Upper lobe of right lung (tissue), 1 donor: ENCODE results near the gene SHFL. TPM values are rescaled to one million over a fixed set of nuclear protein-coding genes. Genes with fewer than 3 reads are reported as not detected.

Experiments
- ATAC-seq: fragments of 200-7000 bp; cut with Tn5 transposase; one replicate; pipeline ENCODE4 v1.9.1; 2020; ENCODE audit warnings: mild to moderate bottlenecking, moderate library complexity
- DNase-seq: peaks from one replicate; pipeline ENCODE4 v3.0.0-alpha.2; 2020
- H3K27ac ChIP-seq: fragments of 200-600 bp; one replicate; pipeline ENCODE4 v1.8.0; 2022
- H3K27me3 ChIP-seq: fragments of 200-600 bp; one replicate; pipeline ENCODE4 v1.8.0; 2022; ENCODE audit warnings: mild to moderate bottlenecking
- H3K36me3 ChIP-seq: fragments of 200-600 bp; one replicate; pipeline ENCODE4 v1.8.0; 2022
- H3K4me1 ChIP-seq: fragments of 200-600 bp; one replicate; pipeline ENCODE4 v1.8.0; 2022
- H3K4me3 ChIP-seq: fragments of 200-600 bp; one replicate; pipeline ENCODE4 v1.8.0; 2022; ENCODE audit warnings: mild to moderate bottlenecking
- H3K9me3 ChIP-seq: fragments of 200-600 bp; one replicate; pipeline ENCODE4 v1.8.0; 2022
- CTCF ChIP-seq: fragments of 200-600 bp; IDR thresholded peaks from one replicate; pipeline ENCODE4 v1.8.0; 2022; ENCODE audit warnings: antibody characterized with exemption
- intact Hi-C: fragments of 100-400 bp; cut with DNase I; formaldehyde crosslinking; loops from one replicate; pipeline ENCODE4 v1.11.0; 2022
- total RNA-seq: library from RNA; stranded (reverse); fragmentation: NEBNext Ultra II Directional; extraction: Animal tissue kit (Norgen Biotek cat#: 25700); gene quantifications from one replicate; pipeline ENCODE4 v1.2.1, GENCODE V29; 2021
- donor health status: DM: no; HTN: yes; CAD: no; lungs with severe emphysema.

SHFL gene
- total RNA-seq, 1 donor from 2014 or later: 52.0 TPM

GRCh38 chr19:10106100-10106936 is 20.2 kb downstream of the SHFL start, which contains the start of gene PPAN:
PPAN (plus strand) TSS chr19:10106362; CDS start chr19:10106395, 33 bp downstream.
- Histone ChIP-seq H3K4me1 (peaks cover 18% of the 10 kb centered on the region), H3K4me3 (peak within 1 kb of the TSS; percentile 94), H3K9me3 (no peaks in the 10 kb centered on the region), H3K27me3 (no peaks in the 10 kb centered on the region), H3K27ac (peak within 1 kb of the TSS; percentile 87), H3K36me3 (peaks cover 41% of the 10 kb centered on the region)
- TF ChIP-seq CTCF: no peak
- DNase-seq: peak; percentile 98
- ATAC-seq: peak; percentile 97
- intact Hi-C loops: loop anchor here (10.0 kb wide), 1 partner anchor 182 kb away; no protein-coding TSS in a partner anchor

GRCh38 chr19:10107254-10107653 is 21.1 kb downstream of the SHFL start:
- Histone ChIP-seq H3K9me3 (no peaks in the 10 kb centered on the region), H3K36me3 (peaks cover 42% of the 10 kb centered on the region), H3K27ac (no peak overlapping the region), H3K4me3 (peak overlapping the region; percentile 94), H3K4me1 (peaks cover 25% of the 10 kb centered on the region), H3K27me3 (no peaks in the 10 kb centered on the region)
- ATAC-seq (no peak), DNase-seq (no peak)
- intact Hi-C loops: loop anchor here (10.0 kb wide), 1 partner anchor 182 kb away; no protein-coding TSS in a partner anchor
- TF ChIP-seq CTCF: no peak

- Histone ChIP-seq H3K4me3 (no peak overlapping the region), H3K27me3 (no peaks in the 10 kb centered on the region), H3K27ac (no peak overlapping the region), H3K9me3 (no peaks in the 10 kb centered on the region), H3K36me3 (peaks cover 42% of the 10 kb centered on the region), H3K4me1 (peaks cover 32% of the 10 kb centered on the region)
- ATAC-seq (no peak), DNase-seq (no peak)
- intact Hi-C loops: loop anchor here (10.0 kb wide), 1 partner anchor 183 kb away; no protein-coding TSS in a partner anchor
- no peak for TF ChIP-seq CTCF
Observed at GRCh38 chr19:10107817-10108367, 21.8 kb downstream of the SHFL start.

GRCh38 chr19:10109528-10109927 is 23.4 kb downstream of the SHFL start:
- ATAC-seq (no peak), DNase-seq (no peak)
- H3K27ac ChIP-seq: no peak overlapping the region
- peaks cover 47% of the 10 kb centered on the region for H3K36me3 ChIP-seq
- intact Hi-C loops: loop anchor here (10.0 kb wide), 1 partner anchor 185 kb away; no protein-coding TSS in a partner anchor
- no peak overlapping the region for H3K4me3 ChIP-seq
- H3K27me3 ChIP-seq: no peaks in the 10 kb centered on the region
- no peak for TF ChIP-seq CTCF
- peaks cover 34% of the 10 kb centered on the region for H3K4me1 ChIP-seq
- H3K9me3 ChIP-seq: no peaks in the 10 kb centered on the region

- peaks cover 55% of the 10 kb centered on the region for H3K36me3 ChIP-seq
- H3K4me1 ChIP-seq: peaks cover 34% of the 10 kb centered on the region
- intact Hi-C loops: no loop called here
- TF ChIP-seq CTCF: no peak
- no peak for DNase-seq
- no peaks in the 10 kb centered on the region for H3K27me3 ChIP-seq
- no peaks in the 10 kb centered on the region for H3K9me3 ChIP-seq
- no peak for ATAC-seq
- H3K4me3 ChIP-seq: no peak overlapping the region
- no peak overlapping the region for H3K27ac ChIP-seq
Observed at GRCh38 chr19:10110076-10110971, 24.2 kb downstream of the SHFL start.
